Thoracic aorta (tissue), 2 donors: ENCODE measurements around the gene PTPN14. TPM values are rescaled to one million over a fixed set of nuclear protein-coding genes. Genes with fewer than 3 reads are reported as not detected.

Source experiments
- ATAC-seq: fragments of 150-250 bp; one replicate; pipeline ENCODE4 v1.8.0; 2017; ENCODE audit warnings: low read depth; ENCODE audit not compliant: insufficient number of reproducible peaks, low FRiP score
- DNase-seq: peaks from one replicate; pipeline ENCODE4 v3.0.0-alpha.2; 2020; ENCODE audit warnings: low spot score
- H3K27ac ChIP-seq, 2 donors: fragments of 200-600 bp; sonication (generic); 1 replicate in 1 of 2; 2 replicates in 1 of 2; pipeline ENCODE4 v1.5.1; 2016; ENCODE audit warnings: mild to moderate bottlenecking in 2 of 2, moderate library complexity in 2 of 2
- H3K27me3 ChIP-seq: fragments of 200-600 bp; sonication (generic); replicated peaks from 2 replicates; pipeline ENCODE4 v1.6.0; 2016; ENCODE audit warnings: mild to moderate bottlenecking; ENCODE audit not compliant: insufficient read depth
- H3K36me3 ChIP-seq: fragments of 200-600 bp; sonication (generic); one replicate; pipeline ENCODE4 v1.5.1; 2016
- H3K4me1 ChIP-seq, 2 donors: fragments of 200-600 bp; sonication (generic); 1 replicate in 1 of 2; 2 replicates in 1 of 2; pipeline versions ENCODE4 v1.5.1 to v1.6.0; 2016; ENCODE audit warnings: low read depth in 2 of 2, mild to moderate bottlenecking in 1 of 2; ENCODE audit not compliant: control insufficient read depth in 1 of 2
- H3K4me3 ChIP-seq: fragments of 200-600 bp; sonication (generic); 2 replicates; pipeline ENCODE4 v1.5.1; 2016; ENCODE audit warnings: mild to moderate bottlenecking
- H3K9me3 ChIP-seq: fragments of 200-600 bp; sonication (generic); 2 replicates; pipeline ENCODE4 v1.5.1; 2016
- total RNA-seq, 2 donors: library from RNA; depleted of rRNA; stranded (reverse); fragments of >200 nt; gene quantifications; one replicate each; pipeline versions ENCODE4 v1.1.0 to v1.2.3, GENCODE V29; 2016
- TF ChIP-seq, protein P1 (sequence below): fragments of 200-600 bp; sonication (generic); IDR thresholded peaks from one replicate; pipeline ENCODE4 v1.5.1; 2019; ENCODE audit warnings: antibody characterized with exemption

The PTPN14 gene
- total RNA-seq, 2 donors from 2014 or later: 33.3 to 63.8 TPM

DNA sequence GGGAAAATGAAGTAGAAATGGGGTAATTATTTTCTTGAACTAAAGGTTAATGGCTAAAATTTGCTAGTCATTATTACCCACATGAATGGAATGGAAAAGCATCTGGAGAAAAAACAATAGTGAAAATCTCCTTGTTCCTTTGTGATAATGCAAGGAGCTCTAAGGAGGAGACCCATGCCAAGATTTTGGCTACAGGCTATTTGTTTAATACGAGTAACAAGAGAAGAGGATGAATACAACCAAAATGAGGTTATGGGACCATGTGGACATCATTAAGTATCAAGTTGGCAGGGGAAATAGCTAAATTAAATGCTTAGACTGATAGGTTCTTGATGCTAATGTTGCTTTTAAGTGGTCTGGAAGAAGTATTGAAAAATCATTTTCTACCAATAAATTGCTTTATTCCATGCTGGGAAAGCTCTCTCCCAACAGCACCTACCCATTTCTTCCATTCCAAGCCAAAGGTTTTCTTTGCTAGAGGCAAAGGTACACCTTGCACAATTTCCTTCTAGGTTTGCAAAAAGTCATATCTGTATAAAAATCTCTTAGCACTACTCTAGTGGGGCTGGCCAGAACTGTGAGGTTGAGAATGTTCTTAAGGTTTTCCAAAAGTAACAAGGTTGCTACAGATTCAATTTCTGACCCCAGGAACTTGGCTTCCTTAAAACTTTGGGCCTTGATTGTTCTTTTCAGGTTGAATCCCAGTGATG lies 170.3 kb downstream of the PTPN14 start:
- Histone ChIP-seq H3K36me3 (peaks cover 13% of the 10 kb centered on the region), H3K27ac (no peak overlapping the region), H3K4me3 (no peak overlapping the region), H3K27me3 (no peaks in the 10 kb centered on the region), H3K9me3 (no peaks in the 10 kb centered on the region), H3K4me1 (peaks cover 12% of the 10 kb centered on the region in 2 donors)
- no peak for DNase-seq
- ATAC-seq: no peak
- TF ChIP-seq, protein P1, sequence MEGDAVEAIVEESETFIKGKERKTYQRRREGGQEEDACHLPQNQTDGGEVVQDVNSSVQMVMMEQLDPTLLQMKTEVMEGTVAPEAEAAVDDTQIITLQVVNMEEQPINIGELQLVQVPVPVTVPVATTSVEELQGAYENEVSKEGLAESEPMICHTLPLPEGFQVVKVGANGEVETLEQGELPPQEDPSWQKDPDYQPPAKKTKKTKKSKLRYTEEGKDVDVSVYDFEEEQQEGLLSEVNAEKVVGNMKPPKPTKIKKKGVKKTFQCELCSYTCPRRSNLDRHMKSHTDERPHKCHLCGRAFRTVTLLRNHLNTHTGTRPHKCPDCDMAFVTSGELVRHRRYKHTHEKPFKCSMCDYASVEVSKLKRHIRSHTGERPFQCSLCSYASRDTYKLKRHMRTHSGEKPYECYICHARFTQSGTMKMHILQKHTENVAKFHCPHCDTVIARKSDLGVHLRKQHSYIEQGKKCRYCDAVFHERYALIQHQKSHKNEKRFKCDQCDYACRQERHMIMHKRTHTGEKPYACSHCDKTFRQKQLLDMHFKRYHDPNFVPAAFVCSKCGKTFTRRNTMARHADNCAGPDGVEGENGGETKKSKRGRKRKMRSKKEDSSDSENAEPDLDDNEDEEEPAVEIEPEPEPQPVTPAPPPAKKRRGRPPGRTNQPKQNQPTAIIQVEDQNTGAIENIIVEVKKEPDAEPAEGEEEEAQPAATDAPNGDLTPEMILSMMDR: no peak

DNA sequence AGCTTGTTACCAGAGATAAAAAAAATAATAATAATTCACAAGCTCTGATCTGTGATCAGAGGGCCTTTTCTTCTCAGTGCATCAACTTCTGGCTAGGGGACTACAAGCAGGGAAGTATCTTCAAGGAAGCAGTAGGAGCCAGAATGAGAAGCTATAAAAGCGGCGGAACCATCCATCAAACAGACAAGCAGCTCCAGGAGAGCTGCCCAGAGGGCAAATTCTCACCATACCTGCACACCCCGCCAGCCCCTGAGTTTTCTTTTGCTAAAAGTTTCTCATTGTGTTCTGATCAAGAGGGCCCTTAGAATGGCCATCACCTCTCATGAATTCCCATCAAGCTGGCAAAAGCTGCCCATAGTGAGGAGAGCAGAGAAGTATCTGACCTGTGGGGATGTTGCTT lies 171.0 kb downstream of the PTPN14 start:
- no peak overlapping the region for H3K27ac ChIP-seq

DNA sequence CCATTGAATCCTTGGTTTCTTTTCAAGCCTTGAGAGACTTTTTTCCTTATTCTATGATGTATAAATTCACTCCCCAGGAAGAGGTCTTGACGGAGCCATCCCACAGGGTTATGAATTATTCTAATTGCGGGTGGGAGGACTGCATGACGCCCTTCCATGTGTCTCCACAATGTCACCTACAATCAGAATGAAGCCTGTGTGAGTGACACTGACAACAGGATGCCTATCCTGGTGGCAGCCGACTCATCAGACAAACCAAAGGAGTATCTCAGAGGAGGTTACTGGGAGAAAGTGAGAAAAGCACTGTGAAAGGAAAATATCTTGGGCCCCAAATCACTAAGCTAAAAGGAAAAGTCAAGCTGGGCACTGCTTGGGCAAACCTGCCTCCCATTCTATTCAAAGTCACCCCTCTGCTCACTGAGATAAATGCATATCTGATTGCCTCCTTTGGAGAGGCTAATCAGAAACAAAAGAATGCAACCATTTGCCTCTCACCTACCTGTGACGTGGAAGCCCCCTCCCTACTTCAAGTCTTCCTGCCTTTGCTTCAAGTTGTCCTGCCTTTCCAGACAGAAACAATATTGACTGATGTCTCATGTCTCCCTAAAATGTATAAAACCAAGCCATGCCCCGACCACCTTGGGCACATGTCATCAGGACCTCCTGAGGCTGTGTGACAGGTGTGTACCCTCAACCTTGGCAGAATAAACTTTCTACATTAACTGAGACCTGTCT lies 172.0 kb downstream of the PTPN14 start:
- TF ChIP-seq, protein P1: no peak
- Histone ChIP-seq H3K36me3 (peaks cover 16% of the 10 kb centered on the region), H3K4me3 (no peak overlapping the region), H3K9me3 (no peaks in the 10 kb centered on the region), H3K27ac (no peak overlapping the region), H3K4me1 (peaks cover 12% of the 10 kb centered on the region in 2 donors), H3K27me3 (no peaks in the 10 kb centered on the region)
- DNase-seq: no peak
- no peak for ATAC-seq

More for the DNA sequence above, 171.0 kb downstream of the PTPN14 start:
- no peaks in the 10 kb centered on the region for H3K9me3 ChIP-seq
- TF ChIP-seq, protein P1: no peak
- peaks cover 12% of the 10 kb centered on the region in 2 donors for H3K4me1 ChIP-seq
- DNase-seq (no peak), ATAC-seq (no peak)
- no peak overlapping the region for H3K4me3 ChIP-seq
- H3K27me3 ChIP-seq: no peaks in the 10 kb centered on the region
- peaks cover 17% of the 10 kb centered on the region for H3K36me3 ChIP-seq

DNA sequence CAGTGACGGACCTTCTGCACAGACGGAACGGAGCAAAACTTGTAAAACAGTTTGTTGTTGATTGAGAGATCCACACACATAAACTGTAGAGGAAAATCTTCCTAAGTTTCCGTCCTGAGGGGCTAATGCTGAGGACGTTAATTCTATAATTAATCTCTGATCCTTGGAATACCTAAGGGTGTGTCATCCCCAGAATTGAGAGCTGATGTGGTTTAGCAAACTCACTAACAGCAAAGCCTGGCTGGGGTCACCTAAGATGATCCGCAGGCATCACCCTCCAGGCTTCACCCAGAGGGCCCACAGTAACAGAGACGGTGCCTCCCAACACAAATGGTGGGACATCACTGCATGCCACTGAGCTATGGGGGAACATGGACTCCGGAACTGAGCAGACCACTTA lies 172.9 kb downstream of the PTPN14 start:
- H3K4me1 ChIP-seq: peaks cover 12% of the 10 kb centered on the region in 2 donors
- ATAC-seq: no peak

DNA sequence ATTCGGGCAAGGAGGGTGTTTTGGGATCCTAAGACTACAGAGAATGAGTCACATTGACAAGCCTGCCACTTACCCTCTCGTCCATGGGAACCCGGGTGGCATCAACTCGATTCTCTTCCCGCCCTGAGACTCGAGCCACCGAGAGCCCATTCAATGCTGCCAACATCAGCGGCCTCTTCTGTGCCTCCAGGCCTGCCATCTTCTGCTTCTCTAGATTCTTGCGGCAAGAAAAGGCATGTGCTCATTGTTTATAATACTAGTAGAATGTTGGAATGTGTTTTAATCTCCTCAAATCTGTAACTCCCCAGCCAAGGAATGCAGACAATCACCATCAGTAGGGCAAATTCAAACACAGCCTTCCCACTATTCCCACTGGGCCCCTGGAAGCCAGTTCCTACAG lies 173.5 kb downstream of the PTPN14 start:
- TF ChIP-seq, protein P1: no peak
- Histone ChIP-seq H3K9me3 (no peaks in the 10 kb centered on the region), H3K4me3 (no peak overlapping the region), H3K4me1 (peaks cover 12% of the 10 kb centered on the region in 2 donors), H3K36me3 (peaks cover 4% of the 10 kb centered on the region), H3K27me3 (no peaks in the 10 kb centered on the region), H3K27ac (peak overlapping the region in 1 of 2 donors; percentile 38)
- DNase-seq (no peak), ATAC-seq (peak; percentile 13)

More for the DNA sequence above, 172.9 kb downstream of the PTPN14 start:
- H3K36me3 ChIP-seq: peaks cover 7% of the 10 kb centered on the region
- DNase-seq: no peak
- H3K4me3 ChIP-seq: no peak overlapping the region
- H3K9me3 ChIP-seq: no peaks in the 10 kb centered on the region
- no peak overlapping the region for H3K27ac ChIP-seq
- no peaks in the 10 kb centered on the region for H3K27me3 ChIP-seq
- TF ChIP-seq, protein P1: no peak
